HL-60 (cell line): ENCODE measurements around the gene VPS41.

ENCODE experiments used
- GABPA ChIP-seq: IDR thresholded peaks from 2 replicates; pipeline ENCODE4 v1.6.1; 2012; ENCODE audit warnings: low read depth
- POLR2AphosphoS5 ChIP-seq: IDR thresholded peaks from 2 replicates; pipeline ENCODE4 v1.6.1; 2012; ENCODE audit warnings: low read depth
- TF ChIP-seq, protein P1 (sequence below): IDR thresholded peaks from one replicate; pipeline ENCODE4 v1.5.1; 2011; ENCODE audit warnings: low read length, control low read depth, inconsistent platforms; ENCODE audit not compliant: insufficient read depth
- TF ChIP-seq, protein P2 (sequence below): IDR thresholded peaks from 2 replicates; pipeline ENCODE4 v1.6.1; 2012; ENCODE audit warnings: low read depth; ENCODE audit not compliant: insufficient replicate concordance

DNA sequence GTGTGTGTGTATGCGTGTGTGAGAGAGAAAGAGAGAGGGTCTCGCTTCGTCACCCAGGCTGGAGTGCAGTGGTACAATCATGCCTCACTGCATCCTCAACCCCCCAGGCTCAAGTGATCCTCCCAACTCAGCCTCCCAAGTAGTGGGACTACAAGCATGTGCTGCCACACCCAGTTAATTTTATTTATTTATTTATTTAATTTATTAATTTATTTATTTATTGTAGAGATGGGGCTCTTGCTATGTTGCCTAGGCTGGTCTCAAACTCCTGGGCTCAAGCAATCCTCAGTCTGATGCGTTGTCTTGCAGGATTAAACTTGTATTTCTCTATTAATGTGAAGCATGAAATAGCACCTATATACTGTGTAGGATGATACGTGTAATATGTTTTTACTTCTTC, 46.9 kb upstream of the VPS41 start:
- TF ChIP-seq, protein P1, sequence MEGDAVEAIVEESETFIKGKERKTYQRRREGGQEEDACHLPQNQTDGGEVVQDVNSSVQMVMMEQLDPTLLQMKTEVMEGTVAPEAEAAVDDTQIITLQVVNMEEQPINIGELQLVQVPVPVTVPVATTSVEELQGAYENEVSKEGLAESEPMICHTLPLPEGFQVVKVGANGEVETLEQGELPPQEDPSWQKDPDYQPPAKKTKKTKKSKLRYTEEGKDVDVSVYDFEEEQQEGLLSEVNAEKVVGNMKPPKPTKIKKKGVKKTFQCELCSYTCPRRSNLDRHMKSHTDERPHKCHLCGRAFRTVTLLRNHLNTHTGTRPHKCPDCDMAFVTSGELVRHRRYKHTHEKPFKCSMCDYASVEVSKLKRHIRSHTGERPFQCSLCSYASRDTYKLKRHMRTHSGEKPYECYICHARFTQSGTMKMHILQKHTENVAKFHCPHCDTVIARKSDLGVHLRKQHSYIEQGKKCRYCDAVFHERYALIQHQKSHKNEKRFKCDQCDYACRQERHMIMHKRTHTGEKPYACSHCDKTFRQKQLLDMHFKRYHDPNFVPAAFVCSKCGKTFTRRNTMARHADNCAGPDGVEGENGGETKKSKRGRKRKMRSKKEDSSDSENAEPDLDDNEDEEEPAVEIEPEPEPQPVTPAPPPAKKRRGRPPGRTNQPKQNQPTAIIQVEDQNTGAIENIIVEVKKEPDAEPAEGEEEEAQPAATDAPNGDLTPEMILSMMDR, result no peak
- TF ChIP-seq, protein P2, sequence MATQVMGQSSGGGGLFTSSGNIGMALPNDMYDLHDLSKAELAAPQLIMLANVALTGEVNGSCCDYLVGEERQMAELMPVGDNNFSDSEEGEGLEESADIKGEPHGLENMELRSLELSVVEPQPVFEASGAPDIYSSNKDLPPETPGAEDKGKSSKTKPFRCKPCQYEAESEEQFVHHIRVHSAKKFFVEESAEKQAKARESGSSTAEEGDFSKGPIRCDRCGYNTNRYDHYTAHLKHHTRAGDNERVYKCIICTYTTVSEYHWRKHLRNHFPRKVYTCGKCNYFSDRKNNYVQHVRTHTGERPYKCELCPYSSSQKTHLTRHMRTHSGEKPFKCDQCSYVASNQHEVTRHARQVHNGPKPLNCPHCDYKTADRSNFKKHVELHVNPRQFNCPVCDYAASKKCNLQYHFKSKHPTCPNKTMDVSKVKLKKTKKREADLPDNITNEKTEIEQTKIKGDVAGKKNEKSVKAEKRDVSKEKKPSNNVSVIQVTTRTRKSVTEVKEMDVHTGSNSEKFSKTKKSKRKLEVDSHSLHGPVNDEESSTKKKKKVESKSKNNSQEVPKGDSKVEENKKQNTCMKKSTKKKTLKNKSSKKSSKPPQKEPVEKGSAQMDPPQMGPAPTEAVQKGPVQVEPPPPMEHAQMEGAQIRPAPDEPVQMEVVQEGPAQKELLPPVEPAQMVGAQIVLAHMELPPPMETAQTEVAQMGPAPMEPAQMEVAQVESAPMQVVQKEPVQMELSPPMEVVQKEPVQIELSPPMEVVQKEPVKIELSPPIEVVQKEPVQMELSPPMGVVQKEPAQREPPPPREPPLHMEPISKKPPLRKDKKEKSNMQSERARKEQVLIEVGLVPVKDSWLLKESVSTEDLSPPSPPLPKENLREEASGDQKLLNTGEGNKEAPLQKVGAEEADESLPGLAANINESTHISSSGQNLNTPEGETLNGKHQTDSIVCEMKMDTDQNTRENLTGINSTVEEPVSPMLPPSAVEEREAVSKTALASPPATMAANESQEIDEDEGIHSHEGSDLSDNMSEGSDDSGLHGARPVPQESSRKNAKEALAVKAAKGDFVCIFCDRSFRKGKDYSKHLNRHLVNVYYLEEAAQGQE, result no peak
- TF ChIP-seq GABPA (no peak), POLR2AphosphoS5 (no peak)
